Endodermal cell (in vitro differentiated cells): ENCODE data around the gene HDAC4. TPM values are rescaled to one million over a fixed set of nuclear protein-coding genes. Genes with fewer than 3 reads are reported as not detected.

Source experiments
- DNase-seq: peaks from one replicate; pipeline ENCODE4 v3.0.0-alpha.2; 2017
- H3K27ac ChIP-seq: 2 replicates; pipeline ENCODE4 v1.5.1; 2013; ENCODE audit warnings: mild to moderate bottlenecking, low read depth, low read length, moderate library complexity
- H3K27me3 ChIP-seq: 2 replicates; pipeline ENCODE4 v1.6.1; 2013; ENCODE audit warnings: mild to moderate bottlenecking, low read length, moderate library complexity; ENCODE audit not compliant: insufficient read depth, control insufficient read depth, poor library complexity, severe bottlenecking
- H3K36me3 ChIP-seq: 2 replicates; pipeline ENCODE4 v1.7.0; 2013; ENCODE audit warnings: mild to moderate bottlenecking, low read length, moderate library complexity; ENCODE audit not compliant: control insufficient read depth, insufficient read depth
- H3K4me1 ChIP-seq: one replicate; pipeline ENCODE4 v1.7.0; 2013; ENCODE audit warnings: low read length; ENCODE audit not compliant: control insufficient read depth, insufficient read depth
- H3K4me3 ChIP-seq: 2 replicates; pipeline ENCODE4 v1.5.1; 2013; ENCODE audit warnings: mild to moderate bottlenecking, low read length, moderate library complexity
- H3K9ac ChIP-seq: 2 replicates; pipeline ENCODE4 v1.6.1; 2013; ENCODE audit warnings: mild to moderate bottlenecking, low read length, moderate library complexity; ENCODE audit not compliant: poor library complexity, severe bottlenecking; ENCODE audit errors: extremely low read depth
- H3K9me3 ChIP-seq: 2 replicates; pipeline ENCODE4 v1.6.1; 2013; ENCODE audit warnings: mild to moderate bottlenecking, low read length, moderate library complexity; ENCODE audit not compliant: control insufficient read depth
- H3K27ac Mint-ChIP-seq: 2 replicates; pipeline ENCODE4 v1.8.0; 2020; ENCODE audit warnings: mixed read lengths
- H3K27me3 Mint-ChIP-seq: 2 replicates; pipeline ENCODE4 v1.8.0; 2021; ENCODE audit warnings: mild to moderate bottlenecking, mixed read lengths; ENCODE audit not compliant: insufficient read depth
- H3K36me3 Mint-ChIP-seq: 2 replicates; pipeline ENCODE4 v1.8.0; 2020; ENCODE audit warnings: low read depth, mixed read lengths
- H3K4me1 Mint-ChIP-seq: 2 replicates; pipeline ENCODE4 v1.8.0; 2020; ENCODE audit warnings: mixed read lengths
- H3K4me3 Mint-ChIP-seq: 2 replicates; pipeline ENCODE4 v1.8.0; 2020; ENCODE audit warnings: mild to moderate bottlenecking, moderate library complexity, mixed read lengths
- H3K9me3 Mint-ChIP-seq: 2 replicates; pipeline ENCODE4 v1.8.0; 2020; ENCODE audit warnings: mild to moderate bottlenecking, mixed read lengths
- CTCF ChIP-seq: fragments of 200-600 bp; sonication (generic); conservative IDR thresholded peaks from 2 replicates; pipeline ENCODE4 v1.5.0; 2021; ENCODE audit warnings: antibody characterized with exemption, mild to moderate bottlenecking
- WGBS, 2 experiments: methylation state at CpG; one replicate each; pipeline versions ENCODE4 v1.1.5 to v1.1.7; 2013; ENCODE audit warnings: missing lambda C conversion rate in 2 of 2, mixed read lengths in 1 of 2; ENCODE audit not compliant: insufficient coverage in 1 of 2, insufficient read length in 1 of 2; 5-methylcytosine and 5-hydroxymethylcytosine counted together
- total RNA-seq, 2 donors: library from RNA; stranded (reverse); fragmentation: NEBNext Ultra II Directional in 1 of 2; extraction: Animal tissue kit (Norgen Biotek cat#: 25700) in 1 of 2; gene quantifications; 2 replicates in 1 of 2; 3 replicates in 1 of 2; pipeline ENCODE4 v1.2.1, GENCODE V29; 2021

HDAC4 gene
- total RNA-seq, 2 donors from 2014 or later: 45.7 to 51.2 TPM

GRCh38 chr2:239323447-239323846 lies 77.4 kb downstream of the HDAC4 start:
- no peak for TF ChIP-seq CTCF
- no peaks in the 10 kb centered on the region for H3K27me3 ChIP-seq
- Mint-ChIP-seq H3K9me3 (no peaks in the 10 kb centered on the region), H3K27ac (no peak overlapping the region), H3K4me3 (no peak overlapping the region), H3K36me3 (peaks cover 16% of the 10 kb centered on the region), H3K4me1 (peaks cover 21% of the 10 kb centered on the region), H3K27me3 (no peaks in the 10 kb centered on the region)
- no peak overlapping the region for H3K27ac ChIP-seq
- no peak overlapping the region for H3K4me3 ChIP-seq
- H3K4me1 ChIP-seq: peaks cover 6% of the 10 kb centered on the region
- H3K9me3 ChIP-seq: peaks cover 9% of the 10 kb centered on the region
- H3K36me3 ChIP-seq: peaks cover 9% of the 10 kb centered on the region
- H3K9ac ChIP-seq: no peak overlapping the region
- WGBS, 2 experiments: 90 to 92% methylated on average over 11 to 12 of the region's 14 CpGs
- peak; percentile 13 for DNase-seq

DNA sequence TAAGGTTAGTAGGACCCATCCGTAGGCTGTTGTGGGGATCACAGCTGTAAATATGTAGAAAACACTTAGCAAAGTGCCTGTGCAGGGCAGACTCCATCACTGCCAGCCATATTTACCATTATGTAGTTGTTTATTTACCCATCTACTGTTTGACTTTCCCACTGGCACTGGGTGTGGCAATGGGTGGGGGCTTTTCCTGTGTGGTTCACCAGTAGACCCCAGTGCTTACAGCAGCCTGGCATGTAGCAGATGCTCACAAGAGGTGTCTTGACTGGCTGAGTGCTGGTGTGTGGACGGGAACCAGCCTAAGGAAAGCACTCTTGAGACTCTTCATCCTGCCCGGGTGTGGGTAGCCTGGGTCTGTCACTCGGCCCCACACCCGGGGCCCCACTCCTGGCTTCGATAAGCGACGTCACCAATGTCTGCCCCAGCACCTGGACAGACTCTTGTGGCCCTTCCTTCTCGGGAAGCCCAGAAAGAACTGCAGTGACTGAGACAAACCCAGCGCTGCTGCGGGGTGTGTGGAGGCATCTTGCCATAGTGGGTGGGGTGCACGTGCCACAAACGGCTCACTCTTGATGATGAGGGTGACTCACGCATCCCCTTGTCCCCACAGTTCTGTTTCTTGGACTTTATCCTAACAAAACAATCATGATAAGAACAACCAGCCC lies 78.3 kb downstream of the HDAC4 start:
- Mint-ChIP-seq H3K27ac (no peak overlapping the region), H3K27me3 (no peaks in the 10 kb centered on the region), H3K36me3 (peaks cover 20% of the 10 kb centered on the region), H3K4me1 (peaks cover 27% of the 10 kb centered on the region), H3K4me3 (no peak overlapping the region), H3K9me3 (no peaks in the 10 kb centered on the region)
- no peak for TF ChIP-seq CTCF
- Histone ChIP-seq H3K27ac (no peak overlapping the region), H3K27me3 (no peaks in the 10 kb centered on the region), H3K4me1 (peaks cover 6% of the 10 kb centered on the region), H3K9me3 (peaks cover 9% of the 10 kb centered on the region), H3K4me3 (no peak overlapping the region), H3K36me3 (peaks cover 9% of the 10 kb centered on the region), H3K9ac (no peak overlapping the region)
- DNase-seq: peak; percentile 18
- WGBS, 2 experiments: 94 to 100% methylated on average over 7 to 14 of the region's 14 CpGs

DNA sequence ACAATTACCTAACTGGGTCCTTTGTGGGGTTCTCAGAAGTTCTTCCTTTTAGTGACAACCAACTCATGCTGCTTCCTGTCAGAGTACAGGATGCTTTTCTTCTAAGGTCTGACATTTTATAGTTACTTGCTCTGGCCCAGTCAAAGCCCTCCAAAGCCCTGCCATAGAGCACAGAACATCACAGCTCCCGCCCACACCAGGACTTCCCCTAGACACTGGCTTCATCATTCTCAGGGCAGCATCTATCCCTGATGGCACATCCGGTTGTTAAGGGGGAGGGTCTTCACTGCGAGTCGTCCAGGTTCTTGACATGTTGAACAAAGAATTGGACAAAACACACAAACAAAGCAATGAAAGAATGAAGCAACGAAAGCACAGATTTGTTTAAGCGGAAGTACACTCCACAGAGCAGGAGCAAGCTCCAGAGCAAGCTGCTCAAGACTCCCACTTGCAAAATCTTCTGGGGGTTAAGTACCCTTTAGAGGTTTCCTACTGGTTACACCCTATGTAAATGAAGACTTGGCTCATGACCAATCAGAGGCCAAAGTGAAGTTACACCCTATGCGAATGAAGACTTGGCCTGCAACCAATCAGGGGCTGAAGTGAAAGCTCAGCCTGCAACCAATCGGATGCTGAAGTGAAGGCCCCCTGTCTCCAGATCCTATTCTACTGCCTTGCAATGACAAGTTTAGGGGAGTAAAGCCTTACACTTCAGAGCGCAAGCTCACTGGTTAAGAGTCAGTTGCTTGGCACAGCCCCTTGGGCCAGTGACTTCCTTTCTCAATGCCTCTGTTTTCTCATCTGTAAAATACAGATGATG lies 79.0 kb downstream of the HDAC4 start:
- Histone ChIP-seq H3K27me3 (no peaks in the 10 kb centered on the region), H3K27ac (no peak overlapping the region), H3K9ac (no peak overlapping the region), H3K36me3 (peaks cover 9% of the 10 kb centered on the region), H3K4me3 (no peak overlapping the region), H3K9me3 (peaks cover 10% of the 10 kb centered on the region), H3K4me1 (peaks cover 6% of the 10 kb centered on the region)
- H3K4me3 Mint-ChIP-seq: no peak overlapping the region
- no peaks in the 10 kb centered on the region for H3K27me3 Mint-ChIP-seq
- no peaks in the 10 kb centered on the region for H3K9me3 Mint-ChIP-seq
- DNase-seq: peak; percentile 40
- WGBS, 2 experiments: 93 to 94% methylated on average over 8 to 9 of the region's 9 CpGs
- no peak for TF ChIP-seq CTCF
- no peak overlapping the region for H3K27ac Mint-ChIP-seq
- H3K4me1 Mint-ChIP-seq: peaks cover 27% of the 10 kb centered on the region
- peaks cover 22% of the 10 kb centered on the region for H3K36me3 Mint-ChIP-seq
